Measurements from ENCODE around the gene TTC7B.

- TF ChIP-seq, protein P1, sequence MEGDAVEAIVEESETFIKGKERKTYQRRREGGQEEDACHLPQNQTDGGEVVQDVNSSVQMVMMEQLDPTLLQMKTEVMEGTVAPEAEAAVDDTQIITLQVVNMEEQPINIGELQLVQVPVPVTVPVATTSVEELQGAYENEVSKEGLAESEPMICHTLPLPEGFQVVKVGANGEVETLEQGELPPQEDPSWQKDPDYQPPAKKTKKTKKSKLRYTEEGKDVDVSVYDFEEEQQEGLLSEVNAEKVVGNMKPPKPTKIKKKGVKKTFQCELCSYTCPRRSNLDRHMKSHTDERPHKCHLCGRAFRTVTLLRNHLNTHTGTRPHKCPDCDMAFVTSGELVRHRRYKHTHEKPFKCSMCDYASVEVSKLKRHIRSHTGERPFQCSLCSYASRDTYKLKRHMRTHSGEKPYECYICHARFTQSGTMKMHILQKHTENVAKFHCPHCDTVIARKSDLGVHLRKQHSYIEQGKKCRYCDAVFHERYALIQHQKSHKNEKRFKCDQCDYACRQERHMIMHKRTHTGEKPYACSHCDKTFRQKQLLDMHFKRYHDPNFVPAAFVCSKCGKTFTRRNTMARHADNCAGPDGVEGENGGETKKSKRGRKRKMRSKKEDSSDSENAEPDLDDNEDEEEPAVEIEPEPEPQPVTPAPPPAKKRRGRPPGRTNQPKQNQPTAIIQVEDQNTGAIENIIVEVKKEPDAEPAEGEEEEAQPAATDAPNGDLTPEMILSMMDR (optimal IDR thresholded peaks at IDR 0.05 in 1 of 3, IDR thresholded peaks at IDR 0.05 in 1 of 3, conservative IDR thresholded peaks at IDR 0.05 in 1 of 3; ENCODE audit: extremely low read depth in 1 of 3, insufficient read depth in 2 of 3, low read length in 3 of 3) = no peak
- no peak for TF ChIP-seq EZH2 (IDR thresholded peaks at IDR 0.05; ENCODE audit: low read length)
Observed at GRCh38 chr14:90812109-90812508, 4.1 kb downstream of the TTC7B start.

Data from keratinocyte (primary cell).